H9 (cell line): ENCODE data around the gene MRPS23. TPM values are rescaled to one million over a fixed set of nuclear protein-coding genes. Genes with fewer than 3 reads are reported as not detected.

Source experiments
- DNase-seq: peaks from one replicate; pipeline ENCODE4 v3.0.0-alpha.2; 2017
- H2AFZ ChIP-seq: one replicate; pipeline ENCODE4 v1.6.1; 2013; ENCODE audit warnings: mild to moderate bottlenecking, low read length, control low read depth, moderate library complexity
- H2AK5ac ChIP-seq: 2 replicates; pipeline ENCODE4 v1.6.1; 2013; ENCODE audit warnings: low read length, control low read depth, mixed read lengths; ENCODE audit not compliant: insufficient read length
- H2BK120ac ChIP-seq: one replicate; pipeline ENCODE4 v1.6.1; 2013; ENCODE audit warnings: low read depth, mild to moderate bottlenecking, low read length, control low read depth, inconsistent platforms; ENCODE audit not compliant: poor library complexity, severe bottlenecking
- H2BK12ac ChIP-seq: 2 replicates; pipeline ENCODE4 v1.6.1; 2013; ENCODE audit warnings: low read length, control low read depth, mixed read lengths, low read depth; ENCODE audit not compliant: insufficient read length
- H2BK15ac ChIP-seq: 2 replicates; pipeline ENCODE4 v1.6.1; 2013; ENCODE audit warnings: low read depth, low read length, control low read depth
- H2BK20ac ChIP-seq: one replicate; pipeline ENCODE4 v1.6.1; 2013; ENCODE audit warnings: low read depth, mild to moderate bottlenecking, low read length, control low read depth, inconsistent platforms; ENCODE audit not compliant: poor library complexity, severe bottlenecking
- H2BK5ac ChIP-seq: 2 replicates; pipeline ENCODE4 v1.6.1; 2013; ENCODE audit warnings: low read length, control low read depth, mixed read lengths; ENCODE audit not compliant: insufficient read length
- H3K14ac ChIP-seq: 2 replicates; pipeline ENCODE4 v1.6.1; 2013; ENCODE audit warnings: low read length, control low read depth; ENCODE audit not compliant: insufficient read depth
- H3K18ac ChIP-seq: 2 replicates; pipeline ENCODE4 v1.6.1; 2013; ENCODE audit warnings: low read depth, mild to moderate bottlenecking, mixed read lengths, low read length, control low read depth; ENCODE audit not compliant: insufficient read length
- H3K23ac ChIP-seq: 2 replicates; pipeline ENCODE4 v1.6.1; 2013; ENCODE audit warnings: low read length, control low read depth, mixed read lengths, low read depth; ENCODE audit not compliant: insufficient read length
- H3K23me2 ChIP-seq: 2 replicates; pipeline ENCODE4 v1.6.1; 2013; ENCODE audit warnings: low read depth, mild to moderate bottlenecking, mixed read lengths, low read length, control low read depth; ENCODE audit not compliant: insufficient read length, poor library complexity, severe bottlenecking
- H3K27ac ChIP-seq: 2 replicates; pipeline ENCODE4 v1.5.1; 2013; ENCODE audit warnings: low read length, control low read depth, mixed read lengths, low read depth; ENCODE audit not compliant: insufficient read length
- H3K27me3 ChIP-seq: 2 replicates; pipeline ENCODE4 v1.6.1; 2013; ENCODE audit warnings: low read length, control low read depth, inconsistent platforms; ENCODE audit not compliant: insufficient read depth
- H3K4ac ChIP-seq: 2 replicates; pipeline ENCODE4 v1.6.1; 2013; ENCODE audit warnings: low read depth, mild to moderate bottlenecking, control low read depth, inconsistent platforms, low read length, moderate library complexity
- H3K4me1 ChIP-seq: 2 replicates; pipeline ENCODE4 v1.6.1; 2013; ENCODE audit warnings: low read length, control low read depth, inconsistent platforms; ENCODE audit not compliant: insufficient read depth
- H3K4me2 ChIP-seq: 2 replicates; pipeline ENCODE4 v1.6.1; 2013; ENCODE audit warnings: low read length, control low read depth, mixed read lengths; ENCODE audit not compliant: insufficient read length, insufficient read depth
- H3K56ac ChIP-seq: 2 replicates; pipeline ENCODE4 v1.6.1; 2013; ENCODE audit warnings: low read depth, mild to moderate bottlenecking, mixed read lengths, low read length, control low read depth; ENCODE audit not compliant: insufficient read length
- H3K79me1 ChIP-seq: 2 replicates; pipeline ENCODE4 v1.6.1; 2013; ENCODE audit warnings: low read depth, mild to moderate bottlenecking, moderate library complexity, low read length, control low read depth, inconsistent platforms; ENCODE audit not compliant: insufficient read depth, poor library complexity, severe bottlenecking
- H3K79me2 ChIP-seq: 2 replicates; pipeline ENCODE4 v1.6.1; 2013; ENCODE audit warnings: low read length, control low read depth, inconsistent platforms; ENCODE audit not compliant: insufficient read depth
- H3K9ac ChIP-seq: 2 replicates; pipeline ENCODE4 v1.6.1; 2013; ENCODE audit warnings: low read length, control low read depth, mixed read lengths; ENCODE audit not compliant: insufficient read length; ENCODE audit errors: extremely low read depth
- H3K9me3 ChIP-seq: one replicate; pipeline ENCODE4 v1.6.1; 2013; ENCODE audit warnings: low read depth, low read length, inconsistent platforms; ENCODE audit not compliant: control insufficient read depth
- H3T11ph ChIP-seq: one replicate; pipeline ENCODE4 v1.6.1; 2013; ENCODE audit warnings: mild to moderate bottlenecking, low read length, control low read depth, inconsistent platforms
- H4K20me1 ChIP-seq: one replicate; pipeline ENCODE4 v1.6.1; 2013; ENCODE audit not compliant: control insufficient read depth, insufficient read length, insufficient read depth
- H4K5ac ChIP-seq: 2 replicates; pipeline ENCODE4 v1.6.1; 2013; ENCODE audit warnings: low read depth, mild to moderate bottlenecking, mixed read lengths, low read length, control low read depth; ENCODE audit not compliant: insufficient read length
- H4K8ac ChIP-seq: replicated peaks from 2 replicates; pipeline ENCODE4 v1.6.1; 2013; ENCODE audit warnings: low read length, control low read depth, mixed read lengths, low read depth; ENCODE audit not compliant: insufficient read length
- H4K91ac ChIP-seq: 2 replicates; pipeline ENCODE4 v1.6.1; 2013; ENCODE audit warnings: low read depth, mild to moderate bottlenecking, moderate library complexity, mixed read lengths, low read length, control low read depth; ENCODE audit not compliant: insufficient read length
- H3K27ac Mint-ChIP-seq, 3 experiments: 2 replicates in 2 of 3; 3 replicates in 1 of 3; pipeline ENCODE4 v1.8.0; 2020 to 2021; ENCODE audit warnings: mixed read lengths in 3 of 3, mild to moderate bottlenecking in 1 of 3, moderate library complexity in 1 of 3
- H3K27me3 Mint-ChIP-seq: 2 replicates; pipeline ENCODE4 v1.8.0; 2021; ENCODE audit warnings: low read depth, mild to moderate bottlenecking, moderate library complexity, mixed read lengths
- H3K36me3 Mint-ChIP-seq, 3 experiments: 2 replicates in 2 of 3; 3 replicates in 1 of 3; pipeline ENCODE4 v1.8.0; 2020 to 2021; ENCODE audit warnings: low read depth in 3 of 3, mixed read lengths in 3 of 3; ENCODE audit not compliant: insufficient read depth in 1 of 3
- H3K4me1 Mint-ChIP-seq, 2 experiments: 2 replicates each; pipeline ENCODE4 v1.8.0; 2020; ENCODE audit warnings: mixed read lengths in 2 of 2
- H3K4me3 Mint-ChIP-seq, 2 experiments: 2 replicates in 1 of 2; 3 replicates in 1 of 2; pipeline ENCODE4 v1.8.0; 2020 to 2021; ENCODE audit warnings: mild to moderate bottlenecking in 2 of 2, mixed read lengths in 2 of 2, moderate library complexity in 1 of 2
- H3K9me3 Mint-ChIP-seq, 2 experiments: 2 replicates in 1 of 2; 3 replicates in 1 of 2; pipeline ENCODE4 v1.8.0; 2020; ENCODE audit warnings: mild to moderate bottlenecking in 2 of 2, mixed read lengths in 2 of 2, moderate library complexity in 1 of 2
- WGBS: extraction: QIAGEN DNeasy Blood & Tissue Kit; methylation state at CpG from one replicate; pipeline ENCODE4 v1.1.7; 2013; ENCODE audit warnings: missing lambda C conversion rate, low lambda C conversion rate, mixed read lengths; ENCODE audit not compliant: insufficient read length; ENCODE audit errors: extremely low coverage; 5-methylcytosine and 5-hydroxymethylcytosine counted together
- total RNA-seq: library from RNA; stranded (reverse); gene quantifications from 2 replicates; pipeline ENCODE4 v1.2.1, GENCODE V29; 2021
- TF ChIP-seq, protein P1 (sequence below): fragments of 200-600 bp; sonication (generic); conservative IDR thresholded peaks from 3 replicates; pipeline ENCODE4 v1.8.0; 2021; ENCODE audit warnings: antibody characterized with exemption, mild to moderate bottlenecking

Gene MRPS23
- total RNA-seq, 1 experiment from 2014 or later: 62.0 TPM

DNA sequence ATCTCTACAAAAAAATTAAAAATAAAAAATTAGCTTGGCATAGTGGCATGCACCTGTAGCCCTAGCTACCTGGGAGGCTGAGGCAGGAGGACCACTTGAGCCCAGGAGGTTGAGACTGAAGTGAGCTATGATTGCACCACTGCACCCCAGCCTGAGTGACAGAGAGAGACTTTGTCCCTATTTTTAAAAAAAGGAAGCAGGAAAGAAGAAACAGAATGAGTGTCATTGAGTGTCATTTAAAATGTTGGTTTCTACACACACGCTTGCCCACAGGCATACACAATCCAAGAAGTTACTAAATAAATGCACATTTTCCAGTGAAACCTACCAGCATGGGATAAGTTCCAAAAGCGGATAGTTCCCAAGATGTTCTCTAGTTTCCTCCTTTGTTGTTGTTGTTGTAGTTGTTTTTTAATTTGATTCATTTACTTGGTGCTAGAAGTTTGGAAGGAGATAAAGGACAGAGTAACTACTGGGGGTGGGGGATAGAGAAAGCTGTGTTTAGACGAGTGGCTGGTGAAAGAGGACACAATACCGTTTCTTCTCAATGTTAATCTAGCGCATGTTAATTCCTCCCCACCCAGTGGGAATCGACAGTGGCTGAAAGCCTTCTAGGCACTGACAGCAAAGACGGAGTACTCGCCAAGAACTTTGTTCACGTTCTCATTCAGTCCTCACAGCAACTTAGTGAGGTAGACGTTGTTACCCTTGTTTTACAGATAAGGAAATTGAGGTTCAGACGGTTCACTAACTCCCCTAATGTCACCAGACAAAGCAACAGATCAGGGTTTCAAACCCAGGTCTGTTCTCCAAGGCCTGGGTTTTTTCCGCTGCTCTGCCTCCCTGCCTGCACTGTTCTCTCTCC lies 17.3 kb downstream of the MRPS23 start:
- Histone ChIP-seq H3T11ph (no peak overlapping the region), H3K4me2 (peak overlapping the region; percentile 62)

More for the DNA sequence above, 17.3 kb downstream of the MRPS23 start:
- H4K91ac ChIP-seq: no peak overlapping the region
- no peak for DNase-seq
- no peaks in the 10 kb centered on the region for H4K20me1 ChIP-seq
- H2BK5ac ChIP-seq: no peak overlapping the region
- peaks cover 14% of the 10 kb centered on the region in 2 experiments for H3K4me1 Mint-ChIP-seq
- no peak overlapping the region for H3K4me3 Mint-ChIP-seq
- H3K27me3 ChIP-seq: no peaks in the 10 kb centered on the region
- no peak overlapping the region for H3K18ac ChIP-seq
- H2BK20ac ChIP-seq: no peak overlapping the region
- peaks cover 0 to 4% (median 0%) of the 10 kb centered on the region in 3 experiments; a peak in 1 of 7 replicates for H3K36me3 Mint-ChIP-seq
- no peak overlapping the region for H3K27ac ChIP-seq
- no peak overlapping the region for H3K14ac ChIP-seq
- H3K4me1 ChIP-seq: peaks cover 3% of the 10 kb centered on the region; the same call in 1 of the 2 replicates
- H2BK12ac ChIP-seq: no peak overlapping the region
- H3K56ac ChIP-seq: no peak overlapping the region
- H4K5ac ChIP-seq: no peak overlapping the region
- no CpG with 5 or more reads among the region's 12 CpGs for WGBS
- no peak overlapping the region for H4K8ac ChIP-seq
- no peaks in the 10 kb centered on the region for H3K79me2 ChIP-seq
- no peak overlapping the region for H3K9ac ChIP-seq
- no peak overlapping the region for H3K23ac ChIP-seq
- no peak overlapping the region for H3K27ac Mint-ChIP-seq
- TF ChIP-seq, protein P1, sequence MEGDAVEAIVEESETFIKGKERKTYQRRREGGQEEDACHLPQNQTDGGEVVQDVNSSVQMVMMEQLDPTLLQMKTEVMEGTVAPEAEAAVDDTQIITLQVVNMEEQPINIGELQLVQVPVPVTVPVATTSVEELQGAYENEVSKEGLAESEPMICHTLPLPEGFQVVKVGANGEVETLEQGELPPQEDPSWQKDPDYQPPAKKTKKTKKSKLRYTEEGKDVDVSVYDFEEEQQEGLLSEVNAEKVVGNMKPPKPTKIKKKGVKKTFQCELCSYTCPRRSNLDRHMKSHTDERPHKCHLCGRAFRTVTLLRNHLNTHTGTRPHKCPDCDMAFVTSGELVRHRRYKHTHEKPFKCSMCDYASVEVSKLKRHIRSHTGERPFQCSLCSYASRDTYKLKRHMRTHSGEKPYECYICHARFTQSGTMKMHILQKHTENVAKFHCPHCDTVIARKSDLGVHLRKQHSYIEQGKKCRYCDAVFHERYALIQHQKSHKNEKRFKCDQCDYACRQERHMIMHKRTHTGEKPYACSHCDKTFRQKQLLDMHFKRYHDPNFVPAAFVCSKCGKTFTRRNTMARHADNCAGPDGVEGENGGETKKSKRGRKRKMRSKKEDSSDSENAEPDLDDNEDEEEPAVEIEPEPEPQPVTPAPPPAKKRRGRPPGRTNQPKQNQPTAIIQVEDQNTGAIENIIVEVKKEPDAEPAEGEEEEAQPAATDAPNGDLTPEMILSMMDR: no peak
- H2BK120ac ChIP-seq: no peak overlapping the region
- H2BK15ac ChIP-seq: no peak overlapping the region
- H3K23me2 ChIP-seq: peaks cover 7% of the 10 kb centered on the region
- H2AFZ ChIP-seq: no peak overlapping the region
- H3K79me1 ChIP-seq: no peaks in the 10 kb centered on the region
- no peaks in the 10 kb centered on the region for H3K9me3 Mint-ChIP-seq
- peaks cover 13% of the 10 kb centered on the region for H3K27me3 Mint-ChIP-seq
- H3K9me3 ChIP-seq: no peaks in the 10 kb centered on the region
- H2AK5ac ChIP-seq: no peak overlapping the region
- no peak overlapping the region for H3K4ac ChIP-seq
